GM12874 (cell line): Measurements from ENCODE around the gene PSMB2.

ENCODE experiments used
- TF ChIP-seq, protein P1 (sequence below): IDR thresholded peaks from 2 replicates; pipeline ENCODE4 v1.5.1; 2011; ENCODE audit warnings: low read depth, mild to moderate bottlenecking, control low read depth, low read length, moderate library complexity; ENCODE audit not compliant: insufficient read depth

Gene PSMB2

DNA sequence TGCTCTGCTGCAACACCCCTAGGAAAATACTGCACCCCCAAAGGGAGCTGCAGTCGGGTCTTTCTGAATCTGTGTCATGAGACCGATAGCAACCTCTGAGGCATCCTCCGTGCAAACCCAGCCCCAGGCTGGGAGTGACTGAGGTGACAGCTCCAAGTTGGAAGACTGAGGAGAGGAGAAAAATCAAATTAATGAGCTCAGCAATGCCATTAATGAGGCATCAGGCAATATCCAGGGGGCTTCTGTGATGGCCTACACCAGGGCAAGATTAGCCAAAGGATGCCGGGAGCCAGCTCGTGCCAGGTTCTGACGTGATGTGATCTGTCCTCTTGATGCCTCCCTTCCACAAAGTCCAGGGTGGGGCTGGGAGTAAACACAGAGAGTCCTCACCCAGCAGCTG lies 30.8 kb upstream of the PSMB2 start:
- TF ChIP-seq, protein P1, sequence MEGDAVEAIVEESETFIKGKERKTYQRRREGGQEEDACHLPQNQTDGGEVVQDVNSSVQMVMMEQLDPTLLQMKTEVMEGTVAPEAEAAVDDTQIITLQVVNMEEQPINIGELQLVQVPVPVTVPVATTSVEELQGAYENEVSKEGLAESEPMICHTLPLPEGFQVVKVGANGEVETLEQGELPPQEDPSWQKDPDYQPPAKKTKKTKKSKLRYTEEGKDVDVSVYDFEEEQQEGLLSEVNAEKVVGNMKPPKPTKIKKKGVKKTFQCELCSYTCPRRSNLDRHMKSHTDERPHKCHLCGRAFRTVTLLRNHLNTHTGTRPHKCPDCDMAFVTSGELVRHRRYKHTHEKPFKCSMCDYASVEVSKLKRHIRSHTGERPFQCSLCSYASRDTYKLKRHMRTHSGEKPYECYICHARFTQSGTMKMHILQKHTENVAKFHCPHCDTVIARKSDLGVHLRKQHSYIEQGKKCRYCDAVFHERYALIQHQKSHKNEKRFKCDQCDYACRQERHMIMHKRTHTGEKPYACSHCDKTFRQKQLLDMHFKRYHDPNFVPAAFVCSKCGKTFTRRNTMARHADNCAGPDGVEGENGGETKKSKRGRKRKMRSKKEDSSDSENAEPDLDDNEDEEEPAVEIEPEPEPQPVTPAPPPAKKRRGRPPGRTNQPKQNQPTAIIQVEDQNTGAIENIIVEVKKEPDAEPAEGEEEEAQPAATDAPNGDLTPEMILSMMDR: no peak

DNA sequence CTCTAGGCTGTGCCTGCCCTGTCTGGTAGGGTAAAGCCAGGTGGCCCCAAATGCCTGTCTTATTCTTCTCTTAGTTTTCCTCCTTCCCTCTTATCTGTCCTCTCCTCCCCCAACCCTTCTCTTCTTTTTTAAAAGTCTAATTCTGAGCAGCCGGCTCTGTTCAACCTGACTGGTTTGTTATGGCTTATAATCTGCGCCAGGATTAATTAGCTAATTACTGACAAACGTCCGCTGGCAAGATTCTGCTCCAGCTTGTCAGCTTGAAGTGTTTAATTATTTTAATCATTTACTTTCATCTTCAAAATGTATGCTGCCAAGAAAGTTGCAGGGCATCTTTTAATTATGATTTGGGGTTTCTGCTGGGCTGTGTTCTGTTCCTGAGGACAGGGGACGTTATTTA lies 27.2 kb upstream of the PSMB2 start:
- TF ChIP-seq, protein P1: no peak

DNA sequence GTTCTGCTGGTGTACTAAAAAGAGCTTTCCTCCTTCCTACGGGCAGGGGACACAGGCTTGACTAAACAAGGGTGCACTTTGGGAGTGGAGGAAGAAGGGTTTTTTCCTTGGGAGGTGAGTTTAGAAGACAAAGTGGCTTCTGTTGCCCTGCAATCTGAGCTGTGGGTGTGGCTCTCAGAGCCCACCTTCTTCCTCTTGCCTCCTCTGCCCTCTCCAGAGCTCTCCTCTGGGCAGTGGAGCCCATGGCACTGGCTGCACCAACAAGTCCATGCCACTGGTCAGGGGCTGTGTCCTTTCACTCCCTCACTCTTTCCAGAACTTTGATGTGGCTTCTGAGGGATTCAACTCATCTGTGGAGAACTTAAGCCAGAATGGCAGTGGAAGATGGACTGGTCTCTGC lies 25.6 kb upstream of the PSMB2 start:
- TF ChIP-seq, protein P1: no peak

DNA sequence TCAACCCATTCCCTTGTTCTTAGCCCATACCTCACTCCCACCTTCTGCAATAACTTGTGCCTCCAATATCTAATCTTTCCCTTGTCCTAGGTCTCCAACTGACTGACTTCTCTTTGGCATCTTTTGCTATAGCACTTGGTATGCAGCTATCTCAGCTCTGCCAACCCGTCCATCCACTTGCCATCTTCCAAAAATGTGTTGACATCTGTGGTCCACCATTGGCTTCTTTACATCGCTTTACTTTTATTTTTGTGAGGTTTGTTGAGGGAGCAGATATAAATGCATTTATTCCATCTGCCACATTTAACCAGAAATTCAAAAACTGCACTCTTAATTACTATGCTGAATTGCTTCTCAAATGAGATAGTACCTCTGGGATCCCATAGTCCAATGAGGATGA lies 24.9 kb upstream of the PSMB2 start:
- TF ChIP-seq, protein P1: no peak

DNA sequence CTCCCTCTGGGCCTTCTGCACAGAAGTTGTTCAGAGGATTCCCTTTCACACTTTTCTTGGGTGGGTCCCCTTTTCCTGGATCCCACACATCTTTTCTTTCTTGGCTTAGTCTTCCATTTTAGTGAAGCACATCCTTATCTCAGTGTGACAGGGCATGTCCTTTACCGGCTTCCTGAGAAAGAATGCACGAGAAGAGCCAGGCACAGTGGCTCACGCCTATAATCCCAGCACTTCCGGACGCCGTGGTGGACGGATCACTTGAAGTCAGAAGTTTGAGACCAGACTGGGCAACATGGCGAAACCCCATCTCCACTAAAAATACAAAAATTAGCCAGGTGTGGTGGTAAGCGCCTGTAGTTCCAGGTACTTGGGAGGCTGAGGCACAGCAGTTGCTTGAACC lies 22.1 kb upstream of the PSMB2 start:
- TF ChIP-seq, protein P1: no peak

DNA sequence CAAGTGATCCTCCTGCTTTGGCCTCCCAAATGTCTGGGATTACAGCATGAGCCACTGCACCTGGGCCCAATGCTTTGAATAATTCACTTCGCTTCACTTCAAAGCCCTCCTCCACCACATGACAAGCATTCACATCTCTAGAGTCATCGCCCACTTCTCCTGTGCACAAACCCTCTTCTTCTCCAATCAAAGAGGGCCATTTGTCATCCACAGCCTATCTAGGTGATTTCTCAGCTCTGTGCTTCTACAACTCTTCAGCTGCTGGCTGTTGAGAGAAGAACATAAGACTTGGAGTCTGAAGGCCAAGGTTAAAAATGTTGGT lies 20.1 kb upstream of the PSMB2 start:
- TF ChIP-seq, protein P1: no peak

DNA sequence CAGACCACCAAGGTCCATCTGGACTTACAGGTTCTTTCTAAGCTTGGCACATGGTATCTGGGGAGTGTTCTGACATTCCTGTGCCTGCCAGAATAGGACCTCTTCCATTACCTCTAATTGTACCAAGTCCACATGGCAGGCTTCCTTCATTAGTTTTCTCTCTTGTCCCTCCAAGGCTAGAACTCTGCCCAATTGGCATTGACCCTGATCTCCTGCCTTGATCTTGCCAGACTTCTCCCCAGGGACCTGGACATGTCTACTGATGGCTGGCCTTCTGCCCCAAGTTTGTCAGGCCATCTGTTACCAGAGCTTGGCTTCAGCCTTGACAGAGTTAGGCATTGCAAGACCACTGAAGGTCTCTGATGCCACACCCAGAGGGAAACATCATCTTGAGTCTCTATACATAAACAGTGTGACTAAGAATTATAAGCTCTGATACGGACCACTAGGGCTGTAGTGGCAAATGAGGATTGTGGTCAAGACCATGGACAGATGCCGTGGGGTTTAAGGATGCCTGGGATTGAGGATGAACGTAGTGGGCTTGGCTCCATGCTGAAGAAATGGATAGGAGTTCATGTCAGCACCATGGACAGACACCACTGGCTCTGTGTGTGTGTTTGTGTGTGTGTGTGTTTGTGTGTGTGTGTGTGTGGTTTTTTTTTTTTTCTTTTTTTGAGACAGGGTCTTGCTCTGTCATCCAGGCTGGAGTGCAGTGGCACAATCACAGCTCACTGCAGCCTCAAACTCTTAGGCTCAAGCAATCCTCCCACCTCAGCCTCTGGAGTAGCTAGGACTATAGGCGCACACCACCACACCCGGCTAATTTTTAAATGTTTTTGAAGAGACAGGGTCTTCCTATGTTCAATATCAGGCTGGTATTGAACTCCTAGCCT lies 19.5 kb upstream of the PSMB2 start:
- TF ChIP-seq, protein P1: no peak
